ENCODE measurements around the gene MAP3K5.
A peak's percentile ranks its signal among the peaks of the same experiment; 100 is the strongest.

The MAP3K5 gene

DNA sequence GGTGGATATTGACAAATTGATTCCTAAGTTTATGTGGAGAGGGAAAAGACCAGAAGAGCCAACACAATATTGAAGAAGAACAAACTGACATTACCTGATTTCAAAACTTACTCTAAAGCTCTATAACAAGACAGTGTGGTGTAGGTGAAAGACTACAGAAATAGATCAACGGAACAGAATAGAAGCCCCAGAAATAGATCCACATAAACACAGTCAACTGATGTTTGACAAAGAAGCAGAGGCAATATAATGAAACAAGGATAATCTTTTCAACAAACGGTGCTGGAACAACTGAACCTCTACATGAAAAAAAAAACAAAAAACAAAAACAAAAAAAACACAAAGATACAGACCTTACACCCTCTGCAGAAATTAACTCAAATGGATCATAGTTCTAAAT lies 50.2 kb downstream of the MAP3K5 start:
- no peak for DNase-seq

DNA sequence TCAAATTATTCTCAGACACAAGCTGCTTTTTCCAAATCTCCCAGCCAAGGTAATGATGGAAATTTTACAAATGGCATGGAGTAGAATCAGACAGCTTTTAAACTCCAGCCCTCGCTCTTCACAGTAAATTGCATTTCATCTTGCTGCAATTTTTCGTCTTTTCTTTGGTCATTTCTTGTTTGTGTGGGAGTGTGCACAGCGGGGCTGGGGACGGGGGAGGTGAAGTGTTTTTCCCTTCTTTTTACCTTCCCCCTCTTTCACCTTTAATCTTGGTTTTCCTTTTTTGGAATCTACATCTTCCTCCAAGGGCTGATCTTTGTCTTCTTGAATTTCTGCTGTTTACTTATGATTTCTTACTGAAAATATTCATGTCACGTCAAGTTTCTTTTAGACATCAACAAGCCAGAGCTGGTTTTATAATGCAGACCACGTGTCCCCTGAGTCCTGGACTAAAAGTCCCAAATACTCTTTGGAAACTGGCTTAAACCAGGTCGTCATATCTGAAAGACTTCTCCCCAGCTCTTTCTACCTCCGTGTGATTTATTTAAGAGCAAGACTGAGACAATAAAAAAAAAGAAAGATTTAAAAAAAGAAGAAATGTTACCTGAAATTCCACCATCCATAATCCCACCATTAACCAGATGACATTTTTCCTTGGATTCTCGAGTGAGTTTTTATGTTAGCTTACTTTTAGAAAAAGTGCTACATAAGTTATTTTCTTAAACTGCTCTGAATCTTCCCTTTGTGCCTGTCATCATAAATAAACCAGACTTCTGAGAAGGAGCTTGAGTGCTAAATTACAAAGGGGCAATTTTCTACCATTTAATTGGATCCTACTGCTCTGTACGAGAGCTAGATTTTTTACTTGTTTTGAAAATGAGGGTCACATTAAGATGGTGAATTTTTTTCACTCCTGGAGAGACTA lies 52.0 kb downstream of the MAP3K5 start:
- DNase-seq: no peak

DNA sequence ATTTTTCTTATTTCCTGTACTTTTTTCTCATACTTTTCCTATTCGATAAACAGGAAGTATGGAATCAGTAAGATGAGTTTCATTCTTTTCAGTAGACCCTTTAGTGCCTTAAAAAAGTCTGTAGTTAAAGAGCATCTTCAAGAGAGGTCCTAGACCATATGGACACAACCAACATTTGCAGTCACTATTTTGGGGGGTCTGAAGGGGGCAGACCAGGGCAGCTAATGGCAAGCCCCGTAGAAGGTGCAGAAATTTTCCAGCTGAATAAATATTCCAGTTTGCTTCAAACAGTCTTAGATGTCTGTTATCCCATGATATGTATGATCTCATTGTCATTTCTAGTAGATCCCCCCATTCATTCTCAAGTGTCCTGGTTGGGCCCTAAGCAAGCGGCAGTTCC lies 52.8 kb downstream of the MAP3K5 start:
- DNase-seq: no peak

DNA sequence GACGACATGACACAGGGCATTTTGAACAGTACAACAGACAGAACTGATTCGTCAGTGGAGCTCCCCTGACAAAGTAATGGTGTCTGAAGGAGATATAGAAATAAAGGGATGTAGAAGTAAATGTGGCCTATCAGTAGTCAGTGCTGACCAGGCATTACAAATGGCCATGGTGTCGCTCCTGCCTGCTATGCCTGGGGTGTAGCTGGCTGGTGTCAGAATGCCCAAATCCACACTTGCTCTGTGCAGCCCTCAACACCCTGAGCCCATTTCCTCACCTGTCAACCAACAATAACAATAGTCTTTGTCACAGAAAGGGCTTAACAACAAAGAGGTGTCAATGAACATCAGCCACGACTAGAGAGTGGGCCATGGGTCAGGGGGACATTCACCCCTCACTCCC lies 53.2 kb downstream of the MAP3K5 start:
- no peak for DNase-seq

DNA sequence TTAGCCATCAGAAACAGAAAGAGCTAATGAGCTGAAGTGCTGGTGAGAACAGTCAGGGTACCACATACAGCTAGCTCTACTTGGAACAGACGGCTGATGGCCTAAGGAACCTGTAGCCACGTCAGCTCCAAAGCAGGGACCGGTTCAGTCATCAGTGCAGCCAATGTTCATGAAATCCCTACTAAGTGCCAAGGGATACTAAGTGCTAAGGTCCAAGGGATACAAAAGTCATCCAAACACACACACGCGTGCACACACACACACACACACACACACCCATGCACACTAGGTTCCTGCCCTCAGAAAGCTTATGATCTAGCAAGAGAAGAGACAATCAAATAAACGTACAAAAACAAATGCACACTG lies 53.6 kb downstream of the MAP3K5 start:
- no peak for DNase-seq

DNA sequence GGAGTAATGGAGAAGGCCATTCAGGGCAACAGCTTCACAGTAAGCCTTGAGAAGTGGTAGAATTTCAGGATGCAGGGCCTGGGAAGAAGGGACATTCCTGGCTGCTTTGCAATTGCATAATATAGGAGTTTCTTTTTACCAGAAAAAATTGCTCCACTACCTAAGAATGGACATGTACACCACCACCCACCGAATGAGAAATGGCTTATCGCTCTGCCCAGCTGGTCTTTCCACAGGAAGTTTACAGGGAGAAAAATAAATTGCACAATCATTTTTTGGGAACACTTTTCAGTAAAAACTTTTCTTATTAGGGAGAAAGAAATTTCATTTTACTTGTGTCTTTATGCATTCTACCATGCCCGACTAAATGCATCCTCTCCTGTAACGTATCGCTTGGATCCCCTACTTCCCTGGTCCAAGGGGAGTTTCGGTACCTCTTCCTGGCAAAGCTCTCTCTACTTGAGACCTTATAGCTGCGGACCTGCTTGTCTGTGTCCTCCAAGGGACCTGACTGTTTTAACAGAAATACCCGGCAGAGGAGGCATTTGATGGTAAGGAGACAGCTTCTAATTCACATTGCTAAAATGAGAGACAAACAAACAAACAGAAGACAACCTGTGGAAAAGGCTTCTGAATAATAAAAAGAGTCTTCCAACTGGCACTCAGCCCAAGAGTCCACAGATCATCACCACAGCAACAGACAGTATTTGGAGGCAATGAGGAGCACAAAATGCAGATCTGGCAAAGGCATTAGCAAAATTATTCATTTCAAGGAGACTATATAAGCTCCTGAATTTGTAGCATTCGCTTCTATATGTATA lies 54.2 kb downstream of the MAP3K5 start:
- no peak for DNase-seq

DNA sequence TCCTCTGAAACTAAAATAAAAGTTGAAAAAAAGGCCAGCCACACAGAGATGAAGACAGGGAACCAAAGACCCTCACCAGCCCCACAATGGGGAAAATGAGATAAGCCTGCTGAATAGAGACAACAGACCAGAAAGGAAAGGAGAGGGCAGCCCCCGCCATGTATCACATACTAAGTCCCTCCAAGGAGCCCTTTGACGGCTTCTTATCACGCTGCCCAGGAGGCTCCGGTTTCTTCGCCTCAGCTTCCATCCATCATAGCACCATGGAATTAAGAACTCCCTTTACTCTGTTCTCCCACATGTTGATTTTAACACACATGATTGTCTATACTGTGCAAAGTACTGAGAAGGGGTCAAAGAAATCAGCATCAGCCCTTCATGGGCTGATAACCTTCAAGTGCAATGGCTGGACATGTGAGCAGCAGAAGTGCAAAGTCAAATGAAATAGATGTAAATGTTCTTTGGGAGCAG lies 54.9 kb downstream of the MAP3K5 start:
- no peak for DNase-seq

DNA sequence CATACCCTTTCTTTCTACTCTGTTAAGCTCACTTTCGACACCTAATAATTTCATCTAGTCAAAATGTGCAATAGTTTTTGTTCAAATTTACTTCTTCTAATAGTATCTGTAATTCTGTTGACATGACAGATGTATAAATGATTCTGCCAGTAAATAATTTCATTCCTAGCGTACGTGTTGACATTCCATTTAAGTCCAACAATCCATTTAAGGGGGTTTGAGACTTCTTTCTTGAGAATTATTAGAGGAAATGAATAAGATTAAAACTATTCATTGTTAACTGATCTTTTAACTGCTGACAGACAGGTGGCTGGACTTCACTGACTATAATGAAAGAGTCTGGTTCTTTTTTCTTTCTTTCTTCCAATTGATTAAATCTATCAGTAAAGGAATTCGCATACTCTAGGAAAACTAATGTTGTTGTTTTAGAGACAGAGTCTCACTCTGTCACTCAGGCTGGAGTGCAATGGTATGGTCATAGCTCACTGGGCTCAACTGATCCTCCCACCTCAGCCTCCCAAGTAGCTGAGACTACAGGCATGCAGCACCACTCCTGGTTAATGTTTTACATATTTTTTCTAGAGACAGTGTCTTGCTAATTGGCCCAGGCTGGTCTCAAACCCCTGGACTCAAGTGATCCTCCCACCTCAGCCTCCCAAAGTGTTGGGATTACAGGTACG lies 55.9 kb downstream of the MAP3K5 start:
- DNase-seq: no peak

DNA sequence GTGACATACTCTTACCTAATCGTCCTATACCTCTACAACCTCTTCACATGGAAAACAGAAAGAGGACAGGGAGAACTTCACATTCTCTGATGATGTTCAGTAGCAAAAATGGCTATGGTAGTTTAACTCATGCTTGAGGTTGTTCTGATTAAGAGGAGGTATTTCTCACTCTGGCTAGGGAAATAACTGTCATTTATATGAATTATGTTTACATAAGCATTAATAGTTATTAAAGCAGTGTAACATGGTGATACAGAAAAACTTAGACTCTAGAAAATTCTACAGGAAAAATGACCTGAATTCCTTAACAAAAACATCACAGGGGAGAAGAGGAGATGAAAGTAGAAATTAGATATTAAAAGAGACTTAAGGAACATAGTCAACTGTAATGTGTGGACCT lies 57.3 kb downstream of the MAP3K5 start:
- no peak for DNase-seq

DNA sequence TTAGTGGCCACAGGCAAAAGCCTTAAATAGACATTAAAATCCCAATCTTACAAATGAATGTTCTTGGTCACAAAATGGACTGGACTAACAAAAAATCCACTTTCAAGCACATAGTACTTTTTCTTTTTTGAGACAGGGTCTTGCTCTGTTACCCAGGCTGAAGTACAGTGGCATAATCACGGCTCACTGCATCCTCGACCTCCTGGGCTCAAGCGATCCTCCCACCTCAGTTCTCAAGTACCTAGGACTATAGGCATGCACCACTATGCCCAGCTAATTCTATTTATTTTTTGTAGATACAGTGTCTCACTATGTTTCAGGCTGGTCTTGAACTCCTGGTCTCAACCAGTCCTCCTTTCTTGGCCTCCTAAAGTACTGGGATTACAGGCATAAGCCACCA lies 59.4 kb downstream of the MAP3K5 start:
- no peak for DNase-seq

DNA sequence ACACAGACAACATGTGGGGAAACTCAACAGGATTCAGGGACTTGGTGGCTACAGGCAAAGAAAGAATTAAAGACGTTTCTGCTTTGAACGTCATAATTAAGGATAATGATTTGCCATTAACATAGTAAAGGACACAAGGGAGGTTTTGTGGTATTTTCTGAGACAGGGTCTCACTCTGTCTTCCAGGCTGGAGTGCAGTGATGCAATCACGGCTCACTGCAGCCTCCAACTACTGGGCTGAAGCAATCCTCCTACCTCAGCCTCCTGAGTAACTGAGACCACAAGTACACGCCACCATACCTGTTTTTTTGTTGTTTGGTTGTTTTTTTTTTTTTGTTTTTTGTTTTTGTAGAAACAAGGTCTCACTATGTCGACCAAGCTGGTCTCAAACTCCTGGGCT lies 62.4 kb downstream of the MAP3K5 start:
- no peak for DNase-seq

DNA sequence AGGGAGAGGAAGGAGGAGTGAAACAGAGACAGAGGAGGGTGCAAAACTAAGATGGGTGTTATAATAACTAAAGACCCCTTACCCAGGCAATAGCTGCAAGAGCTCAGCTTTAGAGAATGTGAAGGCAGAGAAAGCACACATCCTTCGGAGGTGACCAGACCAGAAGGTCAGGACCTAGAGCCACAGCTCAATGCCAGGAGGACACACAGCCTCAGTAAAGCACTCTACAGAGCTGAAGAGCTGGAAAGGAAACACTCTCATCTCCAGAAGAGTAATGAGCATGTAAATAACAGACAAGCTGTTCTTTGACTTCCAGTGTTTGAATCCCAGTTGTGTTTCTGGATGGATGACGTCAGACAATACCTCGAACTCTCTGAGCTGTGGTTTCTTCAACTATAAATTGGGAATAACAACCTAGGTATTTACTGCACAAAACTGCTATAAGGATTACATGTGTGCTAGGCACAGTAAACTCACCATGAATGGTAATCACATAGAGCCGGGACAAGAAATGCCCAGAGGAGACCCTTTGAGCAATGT lies 63.2 kb downstream of the MAP3K5 start:
- DNase-seq: no peak

DNA sequence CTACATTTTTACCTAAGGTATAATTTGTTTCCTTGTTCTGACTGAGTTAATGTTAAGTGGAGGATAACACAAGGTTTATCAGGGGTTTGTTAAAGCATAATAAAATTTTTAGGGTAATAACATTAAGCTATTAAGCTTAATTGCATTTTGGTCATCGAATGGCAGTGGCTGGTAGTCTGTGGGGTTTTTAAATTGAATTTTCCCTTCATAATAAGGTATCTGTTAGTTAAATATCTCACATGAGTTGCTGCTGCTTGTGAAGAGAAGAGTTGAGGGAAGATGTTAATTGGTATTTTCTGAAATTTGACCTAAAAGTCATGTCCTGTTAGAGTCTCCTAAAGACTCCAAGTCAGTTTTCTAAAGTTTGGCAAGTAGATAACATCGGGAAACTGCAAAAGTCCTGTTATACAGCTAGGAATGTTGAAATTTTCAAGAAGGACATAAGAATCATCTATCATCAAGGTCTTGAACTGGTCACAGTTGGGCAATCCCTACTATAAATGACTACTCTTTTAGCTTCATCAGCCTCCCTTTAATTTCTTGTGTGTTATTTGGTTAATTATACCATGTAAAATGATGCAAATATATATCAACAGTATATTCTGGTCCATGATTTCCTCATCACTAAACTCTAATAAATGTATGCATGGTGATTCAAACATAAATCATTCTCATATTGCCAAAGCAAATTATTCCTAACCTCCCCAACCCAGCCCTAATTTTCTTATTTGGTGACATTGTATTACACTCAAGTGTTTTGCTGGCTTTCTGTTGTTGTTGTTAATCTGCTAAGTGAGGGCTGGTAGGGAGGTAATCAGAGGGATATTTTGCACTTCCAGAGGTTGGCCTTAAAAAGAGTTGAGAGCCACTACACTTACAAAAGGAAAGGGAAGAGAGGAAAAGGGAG lies 64.0 kb downstream of the MAP3K5 start:
- DNase-seq: no peak

DNA sequence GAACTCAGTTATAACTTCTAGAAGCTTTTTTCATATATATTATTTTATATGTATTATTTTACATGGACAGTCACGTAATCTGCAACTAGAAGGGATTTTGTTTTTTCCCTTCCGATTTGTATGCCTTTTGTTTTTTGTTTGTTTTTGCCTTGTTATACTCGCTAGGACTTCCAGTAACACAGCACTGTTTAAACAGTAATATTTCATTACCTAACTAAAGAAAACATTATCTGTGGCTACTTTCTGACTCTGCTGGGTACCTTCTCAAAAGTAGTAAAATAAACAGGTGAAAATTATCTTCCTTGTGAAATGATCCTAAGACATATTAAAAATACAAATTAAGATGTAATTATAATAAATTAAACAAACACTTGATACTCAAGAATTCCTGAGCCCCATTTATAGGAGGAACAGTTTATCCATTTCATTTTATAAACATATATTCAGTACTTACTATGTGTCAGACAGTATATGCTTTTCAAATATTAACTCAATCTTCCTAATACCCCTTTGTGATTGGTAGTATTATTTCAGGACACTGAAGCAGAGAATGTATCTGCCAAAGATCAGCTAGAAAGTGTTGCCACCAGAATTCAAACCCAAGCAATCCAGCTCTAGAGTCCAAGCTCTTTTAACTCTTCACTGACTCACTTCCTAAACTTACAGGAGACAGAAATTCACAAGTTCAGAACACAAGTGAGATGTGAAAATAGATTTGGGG lies 65.3 kb downstream of the MAP3K5 start:
- DNase-seq: no peak

DNA sequence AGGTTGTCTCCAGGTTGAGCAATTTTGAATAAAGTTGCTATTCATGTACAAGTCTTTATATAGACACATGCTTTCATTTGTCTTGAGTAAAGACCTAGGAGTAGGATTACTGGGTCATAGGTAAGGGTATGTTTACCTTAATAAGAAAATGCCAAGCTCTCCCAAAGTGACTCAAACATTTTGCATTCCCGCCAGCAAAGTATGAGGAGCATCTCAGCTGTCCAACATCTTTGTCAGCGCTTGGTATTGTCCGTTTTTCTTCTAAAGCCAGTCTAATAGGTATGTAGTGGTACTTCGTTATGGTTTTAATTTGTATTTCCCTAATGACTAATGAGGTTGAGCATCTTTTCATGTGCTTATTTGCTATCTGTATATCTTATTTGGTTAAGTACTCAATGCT lies 67.2 kb downstream of the MAP3K5 start:
- no peak for DNase-seq

DNA sequence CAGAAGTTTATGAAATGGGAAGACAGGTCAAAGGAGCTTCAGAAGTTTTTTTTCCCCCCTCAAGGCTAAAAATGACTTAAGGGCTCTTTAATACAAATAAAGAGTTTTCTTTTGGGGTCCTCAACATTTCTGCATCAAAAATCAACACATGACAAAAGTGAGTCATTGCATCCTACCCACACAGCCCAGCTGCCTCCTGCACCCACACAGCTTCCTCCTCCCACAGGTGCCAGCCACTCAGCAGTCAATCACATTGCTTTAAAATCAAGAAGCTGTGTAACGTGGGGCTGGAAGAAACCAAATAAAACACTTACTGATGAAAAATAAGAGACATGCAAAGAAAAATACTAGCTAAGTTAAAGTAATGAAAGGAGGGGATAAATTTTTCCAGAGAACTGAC lies 68.5 kb downstream of the MAP3K5 start:
- peak in 2 of 5 experiments; percentile 20 to 71 for DNase-seq

DNA sequence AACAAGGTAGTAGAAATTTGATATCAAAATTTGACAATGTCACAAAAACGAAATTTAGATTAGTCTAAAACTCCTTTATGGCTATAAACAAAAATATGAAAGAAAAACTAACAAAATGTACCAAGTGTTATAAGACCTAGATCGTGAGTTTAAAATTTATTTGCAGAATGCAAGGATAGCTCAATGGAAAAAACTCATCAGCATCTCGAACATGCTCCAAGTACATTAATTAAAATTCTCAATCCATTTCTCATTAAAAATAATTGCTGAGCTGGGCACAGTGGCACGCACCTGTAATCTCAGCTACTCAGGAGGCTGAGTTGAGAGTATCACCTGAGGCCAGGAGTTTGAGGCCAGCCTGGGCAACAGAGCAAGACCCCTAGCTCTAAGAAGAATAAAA lies 70.8 kb downstream of the MAP3K5 start:
- no peak for DNase-seq

DNA sequence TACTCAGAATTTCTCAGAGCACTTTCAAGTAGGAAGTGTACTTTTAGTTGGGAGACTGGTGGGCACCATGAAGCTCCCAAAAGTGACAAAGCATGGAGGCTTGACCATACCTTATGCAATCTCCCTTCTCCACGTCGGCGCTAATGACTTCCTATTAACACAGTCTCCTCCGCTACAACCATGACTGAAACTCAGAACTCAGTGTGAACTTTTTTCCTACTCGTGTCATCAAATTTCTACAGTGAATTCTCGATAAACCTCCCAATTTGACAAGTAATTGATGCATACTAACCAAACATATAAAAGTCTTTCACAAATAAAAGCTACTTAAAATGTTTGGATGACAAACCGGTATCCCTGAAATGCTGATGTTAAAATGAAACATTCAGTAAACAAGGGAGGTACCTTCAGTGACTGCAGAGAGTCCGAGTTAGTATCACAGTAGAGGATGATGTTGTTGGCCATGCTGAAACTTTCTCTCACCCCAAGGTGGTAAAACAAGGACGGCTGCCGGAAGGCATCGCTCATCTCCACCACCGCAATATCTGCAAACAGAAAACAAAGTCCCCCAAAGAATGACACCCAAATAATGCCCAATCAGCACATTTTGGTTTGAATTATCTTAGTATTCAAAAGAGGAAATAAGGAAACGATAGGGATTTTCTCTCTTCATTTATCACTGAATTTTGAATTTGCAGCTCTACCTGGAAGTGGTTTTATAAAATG lies 72.1 kb downstream of the MAP3K5 start:
- no peak for DNase-seq

DNA sequence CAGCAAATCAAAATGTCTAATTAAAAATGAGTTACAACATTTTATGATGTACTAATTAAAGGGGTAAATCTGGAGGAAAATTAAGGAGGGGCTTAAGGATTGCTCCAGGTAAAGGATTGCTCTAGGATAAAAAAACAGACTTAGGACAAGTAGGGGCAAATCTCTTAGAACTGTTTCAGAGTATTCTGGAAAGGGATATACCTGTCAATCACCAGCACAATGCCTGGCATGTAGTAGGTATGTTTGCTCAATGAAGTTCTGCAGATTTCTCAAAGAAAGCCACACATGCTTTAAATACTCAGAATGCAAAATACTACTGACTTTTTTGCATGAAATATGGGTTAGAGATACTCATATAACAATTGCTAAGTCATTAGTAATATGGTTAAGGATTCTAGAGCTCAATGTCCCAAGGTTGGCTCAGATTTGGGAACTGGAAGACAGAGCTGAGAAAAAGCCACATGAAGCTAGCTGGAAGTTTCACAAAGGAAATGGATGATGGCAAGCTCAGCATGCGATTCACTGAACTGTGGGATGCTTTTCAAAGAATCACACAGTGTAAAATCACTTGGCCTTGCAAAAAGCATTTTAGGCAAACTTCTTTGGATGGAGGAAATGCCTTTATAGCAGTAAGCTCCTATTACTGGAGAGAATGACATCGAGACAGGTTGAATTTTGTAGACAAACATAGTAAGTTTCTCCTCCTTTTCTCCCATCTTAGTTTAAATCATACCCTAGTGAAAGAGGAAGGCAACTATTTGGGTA lies 72.8 kb downstream of the MAP3K5 start:
- peak in 1 of 5 experiments; percentile 8 for DNase-seq

DNA sequence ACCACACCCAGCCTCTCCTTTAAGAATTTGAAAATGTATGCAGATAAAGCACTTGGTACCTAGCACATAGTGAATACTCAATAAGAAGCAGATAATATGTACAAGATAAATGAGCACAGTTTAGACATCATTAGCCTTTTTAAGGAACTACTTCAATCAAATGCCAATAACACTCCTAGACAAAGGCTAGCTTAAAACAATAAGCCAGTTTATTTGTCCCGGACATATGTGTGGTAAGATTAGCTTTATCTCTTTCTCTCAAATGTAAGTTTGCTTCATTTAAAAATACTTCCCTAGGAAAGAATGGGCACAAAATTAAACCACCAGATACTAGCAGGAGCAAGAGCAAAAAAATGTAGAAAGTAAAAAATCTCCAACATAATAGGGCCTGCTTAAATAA lies 73.8 kb downstream of the MAP3K5 start:
- DNase-seq: no peak
